DOHH2 (cell line): ENCODE results near the gene TRAK1.

ENCODE experiments used
- CTCF ChIP-seq: fragments of 200-600 bp; sonication (generic); IDR thresholded peaks from one replicate; pipeline ENCODE4 v1.5.1; 2014; ENCODE audit warnings: antibody characterized with exemption, mild to moderate bottlenecking, low read depth, low read length; ENCODE audit not compliant: poor library complexity, severe bottlenecking
- EZH2phosphoT487 ChIP-seq: fragments of 200-600 bp; sonication (generic); IDR thresholded peaks from 2 replicates; pipeline ENCODE4 v1.6.1; 2017; ENCODE audit warnings: borderline replicate concordance, mild to moderate bottlenecking, antibody characterized with exemption, low read length, moderate library complexity, mixed read lengths

GRCh38 chr3:42228796-42229195 lies 137.6 kb downstream of the TRAK1 start:
- TF ChIP-seq CTCF (peak; percentile 44), EZH2phosphoT487 (no peak)
